Measurements from ENCODE around the gene FILIP1. TPM values are rescaled to one million over a fixed set of nuclear protein-coding genes. Genes with fewer than 3 reads are reported as not detected.

The FILIP1 gene
- total RNA-seq, 2 experiments from 2014 or later = not detected

DNA sequence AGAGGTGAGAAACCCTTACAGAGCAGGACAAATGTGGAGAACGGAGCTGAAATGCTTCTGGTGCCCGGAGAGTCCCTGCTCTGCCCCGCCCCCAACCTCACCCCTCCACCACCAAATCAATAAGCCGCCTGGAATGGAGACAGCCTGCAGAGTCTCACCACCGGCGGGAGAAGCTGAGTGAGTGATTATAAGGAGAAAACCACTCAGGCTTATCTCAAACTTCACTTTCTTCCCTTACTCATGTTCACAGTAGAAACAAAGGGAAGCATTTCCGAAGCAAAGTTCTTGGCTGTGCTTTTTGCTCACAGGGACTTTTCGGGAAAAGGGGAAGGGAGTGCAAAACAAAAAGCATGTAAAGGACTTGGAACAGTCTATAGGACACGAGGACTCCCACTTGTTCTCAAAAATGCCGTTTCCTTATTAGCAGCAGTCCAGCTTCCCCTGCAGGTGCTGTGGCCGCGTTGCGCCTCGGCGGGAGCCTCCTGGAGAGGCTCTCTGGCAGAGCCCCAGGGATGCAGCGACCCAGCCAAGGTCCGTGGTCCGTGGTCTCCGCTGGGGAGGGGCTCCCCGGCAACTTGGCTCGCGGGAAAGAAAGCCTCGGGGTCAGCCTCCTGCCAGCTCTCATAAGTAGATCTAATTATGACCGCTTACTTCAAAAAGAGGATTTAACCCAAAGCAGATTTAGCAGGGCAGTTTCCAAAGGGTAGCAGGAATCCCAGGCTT lies 144.2 kb downstream of the FILIP1 start:
- H3K36me3 ChIP-seq (ENCODE audit: insufficient read depth, low read length) = no peaks in the 10 kb centered on the region
- ChIA-PET POLR2A (no interaction called here), CTCF (ENCODE audit: unreplicated experiment) (no interaction called here)
- DNase-seq (ENCODE audit: low spot score) = no peak
- no TSS peak for BruUV-seq (replicated peaks)
- H3K4me1 ChIP-seq (ENCODE audit: insufficient read depth, low read length, poor library complexity, severe bottlenecking) = no peaks in the 10 kb centered on the region
- H3K9me3 ChIP-seq (ENCODE audit: low read length) = no peaks in the 10 kb centered on the region
- H3K79me2 ChIP-seq (ENCODE audit: insufficient read depth, low read depth, low read length) = no peaks in the 10 kb centered on the region
- no peak overlapping the region for H2AFZ ChIP-seq (ENCODE audit: low read length)
- H3K9me2 ChIP-seq (ENCODE audit: insufficient read depth, low read length) = no peaks in the 10 kb centered on the region
- no peak overlapping the region for H3K4me2 ChIP-seq (ENCODE audit: low read length)
- intact Hi-C loops (cut with micrococcal nuclease; ENCODE audit: unreplicated experiment) = no loop called here
- H3K4me3 ChIP-seq (ENCODE audit: low read depth, low read length, poor library complexity, severe bottlenecking) = no peak overlapping the region
- no peak overlapping the region for H3K27ac ChIP-seq (ENCODE audit: low read depth, low read length, poor library complexity, severe bottlenecking)
- no peaks in the 10 kb centered on the region for H4K20me1 ChIP-seq (ENCODE audit: insufficient read depth, low read length)
- TF ChIP-seq CTCF (conservative IDR thresholded peaks at IDR 0.05; ENCODE audit: low read length) = no peak
- no peak for TF ChIP-seq EZH2phosphoT487 (IDR thresholded peaks at IDR 0.05; ENCODE audit: borderline replicate concordance, low read depth, low read length)

GRCh38 chr6:75348882-75349261 lies 144.7 kb downstream of the FILIP1 start:
- H3K4me2 ChIP-seq (ENCODE audit: low read length) = no peak overlapping the region
- intact Hi-C loops (cut with micrococcal nuclease; ENCODE audit: unreplicated experiment) = no loop called here

More at GRCh38 chr6:75348882-75349261, 144.7 kb downstream of the FILIP1 start:
- no peak overlapping the region for H3K4me3 ChIP-seq (ENCODE audit: low read depth, low read length, poor library complexity, severe bottlenecking)
- TF ChIP-seq CTCF (conservative IDR thresholded peaks at IDR 0.05; ENCODE audit: low read length) (no peak), EZH2phosphoT487 (IDR thresholded peaks at IDR 0.05; ENCODE audit: borderline replicate concordance, low read depth, low read length) (no peak)
- H2AFZ ChIP-seq (ENCODE audit: low read length) = no peak overlapping the region
- no peak for DNase-seq (ENCODE audit: low spot score)
- no peaks in the 10 kb centered on the region for H3K9me2 ChIP-seq (ENCODE audit: insufficient read depth, low read length)
- no peaks in the 10 kb centered on the region for H3K9me3 ChIP-seq (ENCODE audit: low read length)
- no peaks in the 10 kb centered on the region for H4K20me1 ChIP-seq (ENCODE audit: insufficient read depth, low read length)
- BruUV-seq (replicated peaks) = no TSS peak
- H3K27ac ChIP-seq (ENCODE audit: low read depth, low read length, poor library complexity, severe bottlenecking) = no peak overlapping the region
- CTCF ChIA-PET (ENCODE audit: unreplicated experiment) = no interaction called here
- no peaks in the 10 kb centered on the region for H3K36me3 ChIP-seq (ENCODE audit: insufficient read depth, low read length)
- no peaks in the 10 kb centered on the region for H3K4me1 ChIP-seq (ENCODE audit: insufficient read depth, low read length, poor library complexity, severe bottlenecking)
- POLR2A ChIA-PET = no interaction called here
- no peaks in the 10 kb centered on the region for H3K79me2 ChIP-seq (ENCODE audit: insufficient read depth, low read depth, low read length)

All from OCI-LY7 (cell line).